Activated T-cell treated with anti-CD3 and anti-CD28 coated beads, Interleukin-2, amount 50 U/mL, for 72 hours (primary cell): ENCODE results near the gene TEAD1. TPM values are rescaled to one million over a fixed set of nuclear protein-coding genes. Genes with fewer than 3 reads are reported as not detected.

Experiments
- ATAC-seq, 2 donors: fragments of 150-1000 bp; cut with Tn5 transposase; replicated peaks in 1 of 2; 2 replicates each; pipeline ENCODE4 v1.10.0; 2021; ENCODE audit warnings: moderate library complexity in 2 of 2, mild to moderate bottlenecking in 1 of 2
- DNase-seq, 2 donors: peaks; one replicate each; pipeline ENCODE4 v3.0.0; 2021 to 2022; ENCODE audit warnings: mixed read lengths in 1 of 2
- H3K27ac Mint-ChIP-seq: one replicate; pipeline ENCODE4 v1.8.0; 2022; ENCODE audit warnings: mild to moderate bottlenecking, moderate library complexity, mixed read lengths
- H3K27me3 Mint-ChIP-seq: one replicate; pipeline ENCODE4 v1.8.0; 2022; ENCODE audit warnings: low read depth, mixed read lengths
- H3K36me3 Mint-ChIP-seq, 2 donors: one replicate each; pipeline ENCODE4 v1.8.0; 2022; ENCODE audit warnings: mixed read lengths in 2 of 2, mild to moderate bottlenecking in 1 of 2; ENCODE audit not compliant: insufficient read depth in 2 of 2
- H3K4me1 Mint-ChIP-seq: one replicate; pipeline ENCODE4 v1.8.0; 2022; ENCODE audit warnings: low read depth, mixed read lengths
- H3K4me3 Mint-ChIP-seq, 2 donors: one replicate each; pipeline ENCODE4 v1.8.0; 2022; ENCODE audit warnings: mild to moderate bottlenecking in 2 of 2, mixed read lengths in 2 of 2, moderate library complexity in 2 of 2
- H3K9me3 Mint-ChIP-seq, 2 donors: one replicate each; pipeline ENCODE4 v1.8.0; 2022; ENCODE audit warnings: mixed read lengths in 2 of 2
- total RNA-seq, 2 donors: library from RNA; stranded (reverse); gene quantifications; one replicate each; pipeline ENCODE4 v1.2.3, GENCODE V29; 2022

TEAD1 gene
- total RNA-seq, 2 donors from 2014 or later = 0.31 to 0.35 TPM

GRCh38 chr11:12725863-12726682 lies 51.9 kb downstream of the TEAD1 start:
- Mint-ChIP-seq H3K4me3 (no peak overlapping the region), H3K27ac (no peak overlapping the region), H3K36me3 (no peaks in the 10 kb centered on the region), H3K27me3 (peaks cover 74% of the 10 kb centered on the region), H3K9me3 (no peaks in the 10 kb centered on the region), H3K4me1 (no peaks in the 10 kb centered on the region)
- no peak for ATAC-seq
- DNase-seq = no peak

GRCh38 chr11:12727563-12728211 lies 53.5 kb downstream of the TEAD1 start:
- Mint-ChIP-seq H3K4me1 (no peaks in the 10 kb centered on the region), H3K27ac (no peak overlapping the region), H3K27me3 (peaks cover 58% of the 10 kb centered on the region), H3K9me3 (no peaks in the 10 kb centered on the region), H3K4me3 (no peak overlapping the region), H3K36me3 (no peaks in the 10 kb centered on the region)
- DNase-seq = no peak
- no peak for ATAC-seq

DNA sequence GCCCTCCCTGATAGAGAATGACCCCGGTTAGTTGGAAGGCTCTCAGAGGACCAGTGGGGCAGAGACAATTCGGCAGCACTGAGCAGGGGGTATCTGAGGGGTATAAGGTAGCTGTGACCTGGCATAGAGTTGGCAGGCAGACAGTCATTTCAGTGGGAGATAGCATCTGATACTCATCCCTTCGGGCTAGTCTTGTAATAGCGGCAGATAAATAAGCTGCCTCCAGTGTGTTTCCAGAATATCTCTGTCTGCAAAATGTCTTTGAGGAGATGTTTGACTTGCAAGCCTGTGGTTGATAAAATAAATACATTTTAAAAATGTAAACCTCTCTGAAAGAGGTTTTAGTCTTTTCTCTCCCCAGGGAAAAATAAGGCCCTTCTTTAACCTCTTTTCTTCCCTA lies 54.2 kb downstream of the TEAD1 start:
- Mint-ChIP-seq H3K27ac (no peak overlapping the region), H3K4me1 (no peaks in the 10 kb centered on the region), H3K4me3 (no peak overlapping the region), H3K36me3 (no peaks in the 10 kb centered on the region), H3K9me3 (no peaks in the 10 kb centered on the region), H3K27me3 (peaks cover 50% of the 10 kb centered on the region)
- ATAC-seq (no peak), DNase-seq (no peak)

GRCh38 chr11:12729941-12730340 lies 55.7 kb downstream of the TEAD1 start:
- Mint-ChIP-seq H3K4me3 (no peak overlapping the region), H3K27ac (no peak overlapping the region), H3K36me3 (no peaks in the 10 kb centered on the region), H3K4me1 (no peaks in the 10 kb centered on the region), H3K27me3 (peaks cover 41% of the 10 kb centered on the region), H3K9me3 (no peaks in the 10 kb centered on the region)
- ATAC-seq (no peak), DNase-seq (no peak)

DNA sequence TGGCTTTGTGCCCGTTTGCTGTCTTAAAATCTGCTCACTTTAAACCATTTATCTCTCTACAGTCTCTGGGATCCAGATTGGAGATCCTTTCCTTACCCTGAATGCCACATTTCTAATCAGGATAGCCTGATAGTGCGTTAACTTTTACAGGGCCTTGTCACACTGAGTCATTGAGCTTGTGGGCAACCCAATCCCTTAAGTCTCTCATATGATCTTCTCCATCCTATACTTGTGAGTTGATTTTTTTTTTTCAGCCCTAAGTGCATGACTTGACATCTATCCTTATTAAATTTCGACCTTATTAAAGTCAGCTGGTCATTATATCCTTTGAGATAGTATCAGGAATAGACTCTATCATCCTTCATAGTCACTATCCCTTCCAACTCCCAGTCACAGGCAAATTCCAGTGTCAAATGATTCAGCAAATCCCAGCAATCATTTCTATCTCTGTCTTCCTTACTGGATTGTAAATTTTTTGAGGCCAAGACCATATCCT lies 57.7 kb downstream of the TEAD1 start:
- Mint-ChIP-seq H3K4me3 (no peak overlapping the region), H3K9me3 (no peaks in the 10 kb centered on the region), H3K27ac (no peak overlapping the region), H3K36me3 (no peaks in the 10 kb centered on the region), H3K27me3 (peaks cover 26% of the 10 kb centered on the region), H3K4me1 (no peaks in the 10 kb centered on the region)
- DNase-seq = no peak
- ATAC-seq = no peak

DNA sequence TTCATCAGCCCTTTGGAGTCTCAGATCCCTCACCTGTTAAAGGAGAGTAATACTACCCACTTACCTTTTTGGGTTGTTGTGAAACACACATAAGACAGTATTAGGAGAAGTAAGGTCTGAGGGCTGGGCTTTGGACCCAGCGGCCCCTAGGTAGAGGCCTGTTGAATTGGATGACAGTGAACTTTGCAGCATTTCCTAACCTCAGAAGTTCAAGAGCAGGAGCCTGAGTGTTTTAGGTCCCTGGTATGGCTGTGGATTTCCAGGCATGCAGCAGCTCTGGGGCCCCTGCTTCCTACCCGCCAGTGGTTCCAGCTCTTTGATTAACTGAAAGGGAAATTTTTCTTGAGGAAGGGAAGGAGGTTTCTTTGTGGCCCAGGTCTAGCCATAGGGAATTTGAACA lies 58.9 kb downstream of the TEAD1 start:
- peaks cover 19% of the 10 kb centered on the region for H3K27me3 Mint-ChIP-seq

DNA sequence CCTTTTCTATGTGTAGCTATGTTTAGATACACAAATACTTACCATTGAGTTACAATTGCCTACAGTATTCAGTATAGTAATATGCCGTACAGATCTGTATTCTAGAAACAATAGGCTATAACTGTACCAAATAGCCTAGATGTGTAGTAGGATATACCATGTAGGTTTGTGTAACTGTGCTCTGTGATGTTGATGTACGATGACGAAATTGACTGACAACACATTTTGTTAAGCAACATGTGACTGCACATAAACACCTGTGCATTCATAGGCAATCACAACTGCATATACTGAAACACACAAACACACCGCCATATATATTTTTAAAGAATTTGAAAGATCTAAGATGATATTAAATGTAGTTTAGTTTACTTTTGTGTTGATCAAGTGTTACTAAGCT lies 60.4 kb downstream of the TEAD1 start:
- Mint-ChIP-seq H3K9me3 (no peaks in the 10 kb centered on the region), H3K4me3 (no peak overlapping the region), H3K4me1 (no peaks in the 10 kb centered on the region), H3K36me3 (no peaks in the 10 kb centered on the region), H3K27ac (no peak overlapping the region), H3K27me3 (peaks cover 10% of the 10 kb centered on the region)
- ATAC-seq (no peak), DNase-seq (no peak)

More for the DNA sequence above, 58.9 kb downstream of the TEAD1 start:
- Mint-ChIP-seq H3K36me3 (no peaks in the 10 kb centered on the region), H3K4me1 (no peaks in the 10 kb centered on the region), H3K4me3 (no peak overlapping the region), H3K9me3 (no peaks in the 10 kb centered on the region), H3K27ac (no peak overlapping the region)
- DNase-seq = no peak
- ATAC-seq = no peak

- Mint-ChIP-seq H3K4me3 (no peak overlapping the region), H3K9me3 (peaks cover 1 to 2% of the 10 kb centered on the region in 2 donors), H3K4me1 (no peaks in the 10 kb centered on the region), H3K36me3 (no peaks in the 10 kb centered on the region), H3K27me3 (peaks cover 9% of the 10 kb centered on the region), H3K27ac (no peak overlapping the region)
- no peak for DNase-seq
- ATAC-seq = no peak
These were observed 61.0 kb downstream of the TEAD1 start for GRCh38 chr11:12735262-12735661.

GRCh38 chr11:12737024-12737423 lies 62.8 kb downstream of the TEAD1 start:
- no peak for DNase-seq
- Mint-ChIP-seq H3K4me1 (no peaks in the 10 kb centered on the region), H3K36me3 (peaks cover 0 to 1% of the 10 kb centered on the region in 2 donors), H3K4me3 (no peak overlapping the region), H3K27me3 (peaks cover 19% of the 10 kb centered on the region), H3K9me3 (peaks cover 1 to 4% of the 10 kb centered on the region in 2 donors), H3K27ac (no peak overlapping the region)
- ATAC-seq = no peak

DNA sequence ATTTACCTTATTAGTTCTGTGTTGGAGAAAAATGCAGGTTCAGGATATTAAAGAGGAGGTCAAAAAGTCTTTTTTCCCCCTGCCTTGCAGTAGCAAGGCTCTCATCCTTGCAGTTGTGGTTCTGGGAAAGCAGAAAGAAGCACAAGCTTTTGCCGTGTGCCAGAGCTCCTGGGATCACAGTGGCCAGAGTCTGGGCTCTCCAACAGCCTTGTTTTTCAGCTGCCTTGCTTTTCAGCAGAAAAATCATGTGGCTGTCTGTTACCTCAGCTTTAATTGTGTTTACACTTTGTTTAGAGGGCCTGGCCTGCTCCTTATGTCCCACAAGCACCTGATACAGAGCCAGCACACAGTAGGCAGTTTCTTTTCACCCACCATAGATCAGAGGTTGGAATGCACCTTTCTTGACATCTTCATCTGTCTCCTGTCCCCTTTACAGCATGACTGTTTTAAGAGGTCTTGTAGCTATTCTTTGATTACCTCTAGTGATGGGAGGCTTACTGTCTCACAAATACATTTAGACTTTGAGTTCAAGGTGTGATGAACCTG lies 67.5 kb downstream of the TEAD1 start:
- DNase-seq (no peak), ATAC-seq (no peak)
- Mint-ChIP-seq H3K9me3 (peaks cover 1 to 4% of the 10 kb centered on the region in 2 donors), H3K27ac (no peak overlapping the region), H3K27me3 (peaks cover 30% of the 10 kb centered on the region), H3K4me1 (no peaks in the 10 kb centered on the region), H3K36me3 (peaks cover 0 to 1% of the 10 kb centered on the region in 2 donors), H3K4me3 (no peak overlapping the region)

DNA sequence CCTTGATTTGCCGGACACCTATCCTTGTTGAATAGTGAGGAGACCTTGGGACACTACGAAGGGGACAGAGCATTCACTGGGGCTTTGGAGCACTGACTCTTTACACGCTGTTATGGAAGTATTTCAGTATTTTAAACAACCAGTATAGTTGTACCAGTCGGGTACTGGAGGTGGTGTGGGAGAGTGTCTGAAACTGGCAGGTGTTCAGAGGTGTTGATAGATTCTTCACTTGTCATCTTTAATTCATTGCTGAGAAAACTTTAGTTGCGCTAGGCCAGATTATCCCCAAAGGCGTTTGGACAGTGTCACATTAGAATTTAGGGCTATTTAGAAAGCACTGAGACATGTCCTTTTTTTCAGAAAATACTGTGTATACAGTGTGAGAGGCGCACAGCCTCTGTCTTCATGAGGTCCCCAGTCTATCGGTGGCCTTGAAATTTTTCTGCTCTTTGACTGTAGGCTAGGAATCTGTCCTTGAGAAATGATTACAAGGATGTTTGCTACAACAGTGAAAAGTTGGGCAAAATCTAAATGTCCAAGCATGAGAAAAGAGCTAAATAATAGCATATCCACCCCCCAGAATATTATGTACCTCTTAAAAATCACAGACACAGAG lies 69.7 kb downstream of the TEAD1 start:
- ATAC-seq (no peak), DNase-seq (no peak)
- peaks cover 39% of the 10 kb centered on the region for H3K27me3 Mint-ChIP-seq
- no peak overlapping the region for H3K27ac Mint-ChIP-seq
- peaks cover 0 to 1% of the 10 kb centered on the region in 2 donors for H3K36me3 Mint-ChIP-seq
- H3K9me3 Mint-ChIP-seq = peaks cover 1 to 4% of the 10 kb centered on the region in 2 donors
- H3K4me3 Mint-ChIP-seq = no peak overlapping the region
- H3K4me1 Mint-ChIP-seq = no peaks in the 10 kb centered on the region

DNA sequence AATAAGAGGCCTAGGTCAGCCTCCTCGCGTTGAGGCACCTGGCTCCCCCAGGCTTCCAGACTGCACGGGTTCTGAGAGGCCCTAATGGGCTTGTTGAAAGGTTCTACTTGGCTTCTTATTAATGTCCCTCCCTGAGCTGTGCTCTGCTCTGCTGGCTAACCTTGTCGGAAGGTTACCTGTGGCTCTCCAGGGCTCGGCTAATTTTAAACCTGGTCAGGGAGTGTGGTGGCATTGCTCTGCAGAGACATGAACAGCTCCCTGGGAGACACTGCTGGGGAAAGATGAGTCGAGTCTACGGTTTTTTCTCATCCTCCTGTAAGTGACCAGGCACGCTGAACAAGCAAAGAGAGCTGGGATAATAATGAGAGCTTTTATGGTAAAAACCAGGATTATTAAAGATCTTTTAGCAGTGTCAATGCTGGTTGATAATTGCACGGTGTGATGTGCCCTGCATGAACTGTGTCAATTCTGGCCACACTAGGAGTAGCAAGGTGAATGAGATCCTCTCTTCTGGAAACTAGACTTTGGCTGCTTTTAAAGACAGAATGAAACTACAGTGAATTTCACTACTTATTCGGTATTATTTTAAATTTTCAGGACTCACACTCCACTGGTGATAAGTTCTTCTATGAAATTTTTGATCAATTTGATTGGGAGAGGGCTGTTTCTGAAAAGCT lies 70.7 kb downstream of the TEAD1 start:
- no peak for ATAC-seq
- no peak for DNase-seq
- H3K27me3 Mint-ChIP-seq = peaks cover 37% of the 10 kb centered on the region

More for the DNA sequence above, 70.7 kb downstream of the TEAD1 start:
- Mint-ChIP-seq H3K9me3 (peaks cover 1 to 4% of the 10 kb centered on the region in 2 donors), H3K36me3 (peaks cover 0 to 1% of the 10 kb centered on the region in 2 donors), H3K4me1 (no peaks in the 10 kb centered on the region), H3K4me3 (no peak overlapping the region), H3K27ac (no peak overlapping the region)
